Prostate gland (tissue), 2 donors: ENCODE measurements around the gene MT1HL1. TPM values are rescaled to one million over a fixed set of nuclear protein-coding genes. Genes with fewer than 3 reads are reported as not detected.
"Not testable (repeated sequence)": the region's sequence is repeated elsewhere in the genome, so short reads cannot be mapped to it uniquely, and the experiment has no call there.

Source experiments
- DNase-seq: peaks from one replicate; pipeline ENCODE4 v3.0.0-alpha.2; 2019; ENCODE audit warnings: low spot score
- H3K27ac ChIP-seq, 2 donors: fragments of 200-600 bp; sonication (generic); 2 replicates each; pipeline ENCODE4 v1.5.1; 2017 to 2019
- H3K27me3 ChIP-seq: fragments of 200-600 bp; sonication (generic); replicated peaks from 2 replicates; pipeline ENCODE4 v1.5.1; 2019; ENCODE audit not compliant: insufficient read depth
- H3K36me3 ChIP-seq, 2 donors: fragments of 200-600 bp; sonication (generic); 1 replicate in 1 of 2; 2 replicates in 1 of 2; pipeline versions ENCODE4 v1.5.1 to v1.8.1; 2017 to 2019
- H3K4me1 ChIP-seq: fragments of 200-600 bp; sonication (generic); replicated peaks from 2 replicates; pipeline ENCODE4 v1.5.1; 2019
- H3K4me3 ChIP-seq, 2 donors: fragments of 200-600 bp; sonication (generic); 2 replicates each; pipeline ENCODE4 v1.5.1; 2017 to 2019
- H3K9me3 ChIP-seq: fragments of 200-600 bp; sonication (generic); 2 replicates; pipeline ENCODE4 v1.5.1; 2017
- POLR2A ChIP-seq: fragments of 450-650 bp; IDR thresholded peaks from one replicate; pipeline ENCODE4 v1.6.1; 2016; ENCODE audit warnings: antibody characterized with exemption, mild to moderate bottlenecking
- POLR2AphosphoS5 ChIP-seq: sonication (generic); formaldehyde crosslinking; IDR thresholded peaks from one replicate; pipeline ENCODE4 v1.6.1; 2017; ENCODE audit warnings: antibody characterized with exemption
- WGBS: methylation state at CpG from one replicate; pipeline ENCODE4 v1.1.5; 2018; 5-methylcytosine and 5-hydroxymethylcytosine counted together
- intact Hi-C: fragments of 100-400 bp; cut with DNase I; formaldehyde crosslinking; loops from one replicate; pipeline ENCODE4 v1.14.2; 2022
- total RNA-seq, 2 donors: library from RNA; depleted of rRNA; stranded (reverse); fragments of >200 nt; gene quantifications; one replicate each; pipeline ENCODE4 v1.1.0, GENCODE V29; 2016
- TF ChIP-seq, protein P1 (sequence below), 4 experiments: fragments of 200-600 bp in 2 of 4; fragments of 450-650 bp in 2 of 4; sonication (generic) in 2 of 4; IDR thresholded peaks; 1 replicate in 3 of 4; 2 replicates in 1 of 4; pipeline ENCODE4 v1.5.1; 2016 to 2019; ENCODE audit warnings: antibody characterized with exemption in 4 of 4, mild to moderate bottlenecking in 2 of 4, moderate library complexity in 2 of 4

MT1HL1 gene
- total RNA-seq, 2 donors from 2014 or later: not detected

DNA sequence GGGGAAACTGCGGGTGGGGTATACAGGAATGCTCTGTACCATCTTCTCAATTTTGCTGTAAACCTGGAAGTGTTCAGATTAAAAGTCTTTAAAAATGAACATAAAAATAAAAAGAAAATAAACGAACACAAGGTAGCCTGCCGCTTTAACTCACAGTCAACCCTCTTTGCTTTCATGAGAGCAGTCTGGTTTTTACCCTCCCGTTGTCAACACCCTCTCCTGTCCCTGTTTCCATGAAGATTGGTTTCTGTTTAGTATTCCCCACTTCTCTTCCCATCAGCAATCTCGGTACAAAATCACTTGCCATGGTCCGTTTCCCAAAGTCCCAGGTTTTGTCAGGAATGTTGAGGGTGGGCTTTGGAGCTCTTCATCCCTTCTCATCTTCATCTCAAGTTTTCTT, 28.8 kb downstream of the MT1HL1 start:
- Histone ChIP-seq H3K9me3 (no peaks in the 10 kb centered on the region), H3K4me3 (no peak overlapping the region), H3K27ac (no peak overlapping the region), H3K36me3 (no peaks in the 10 kb centered on the region), H3K27me3 (no peaks in the 10 kb centered on the region), H3K4me1 (no peaks in the 10 kb centered on the region)
- DNase-seq: no peak
- intact Hi-C loops: no loop called here
- 85% methylated on average over 6 of the region's 6 CpGs for WGBS
- no peak for TF ChIP-seq POLR2A
- TF ChIP-seq, protein P1, sequence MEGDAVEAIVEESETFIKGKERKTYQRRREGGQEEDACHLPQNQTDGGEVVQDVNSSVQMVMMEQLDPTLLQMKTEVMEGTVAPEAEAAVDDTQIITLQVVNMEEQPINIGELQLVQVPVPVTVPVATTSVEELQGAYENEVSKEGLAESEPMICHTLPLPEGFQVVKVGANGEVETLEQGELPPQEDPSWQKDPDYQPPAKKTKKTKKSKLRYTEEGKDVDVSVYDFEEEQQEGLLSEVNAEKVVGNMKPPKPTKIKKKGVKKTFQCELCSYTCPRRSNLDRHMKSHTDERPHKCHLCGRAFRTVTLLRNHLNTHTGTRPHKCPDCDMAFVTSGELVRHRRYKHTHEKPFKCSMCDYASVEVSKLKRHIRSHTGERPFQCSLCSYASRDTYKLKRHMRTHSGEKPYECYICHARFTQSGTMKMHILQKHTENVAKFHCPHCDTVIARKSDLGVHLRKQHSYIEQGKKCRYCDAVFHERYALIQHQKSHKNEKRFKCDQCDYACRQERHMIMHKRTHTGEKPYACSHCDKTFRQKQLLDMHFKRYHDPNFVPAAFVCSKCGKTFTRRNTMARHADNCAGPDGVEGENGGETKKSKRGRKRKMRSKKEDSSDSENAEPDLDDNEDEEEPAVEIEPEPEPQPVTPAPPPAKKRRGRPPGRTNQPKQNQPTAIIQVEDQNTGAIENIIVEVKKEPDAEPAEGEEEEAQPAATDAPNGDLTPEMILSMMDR (IDR thresholded peaks at IDR 0.05): no peak
- no peak for TF ChIP-seq POLR2AphosphoS5

DNA sequence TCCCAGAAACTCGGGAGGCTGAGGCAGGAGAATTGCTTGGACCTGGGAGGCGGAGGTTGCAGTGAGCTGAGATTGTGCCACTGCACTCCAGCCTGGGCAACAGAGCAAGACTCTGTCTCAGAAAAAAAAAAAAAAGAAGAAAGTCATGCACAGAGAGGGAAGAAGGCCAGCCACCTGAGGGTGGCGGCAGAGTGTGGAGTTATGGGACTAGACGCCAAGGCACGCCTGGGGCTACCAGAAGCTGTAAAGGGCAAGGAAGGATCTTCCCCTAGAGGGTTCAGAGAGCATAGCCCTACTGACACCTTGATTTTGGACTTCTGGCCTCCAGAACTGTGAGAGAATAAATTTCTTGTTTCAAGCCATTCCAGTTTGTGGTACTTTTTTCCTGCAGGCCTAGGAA, 30.2 kb downstream of the MT1HL1 start:
- intact Hi-C loops, H3K4me3 ChIP-seq, H3K27ac ChIP-seq, H3K4me1 ChIP-seq, H3K9me3 ChIP-seq, DNase-seq, H3K27me3 ChIP-seq, H3K36me3 ChIP-seq: not testable (repeated sequence)
- WGBS: 78% methylated on average over 5 of the region's 5 CpGs

DNA sequence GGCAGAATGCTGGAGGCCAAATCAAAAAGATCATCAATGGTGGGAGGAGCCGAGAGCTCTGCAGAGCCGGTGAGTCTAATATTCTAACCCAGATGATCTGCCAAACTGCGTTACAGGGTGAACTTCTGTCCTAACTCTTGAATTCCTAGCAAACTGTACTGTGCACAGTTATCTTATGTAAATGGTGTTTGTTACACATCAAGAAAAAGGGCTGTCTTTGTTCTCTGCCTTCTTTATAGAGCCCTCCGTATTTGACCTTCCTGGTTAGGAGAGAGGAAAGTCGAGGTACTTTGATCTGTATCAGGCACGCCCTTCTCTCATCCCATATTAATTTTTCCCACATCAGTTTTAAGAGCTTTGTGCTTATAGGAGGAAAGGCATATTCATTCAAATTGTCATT, 37.6 kb downstream of the MT1HL1 start:
- 63% methylated on average over 6 of the region's 6 CpGs for WGBS
- DNase-seq: no peak
- no peaks in the 10 kb centered on the region for H3K27me3 ChIP-seq
- no peak overlapping the region for H3K27ac ChIP-seq
- H3K9me3 ChIP-seq: no peaks in the 10 kb centered on the region
- H3K4me3 ChIP-seq: no peak overlapping the region
- intact Hi-C loops: no loop called here
- H3K4me1 ChIP-seq: no peaks in the 10 kb centered on the region
- H3K36me3 ChIP-seq: no peaks in the 10 kb centered on the region
- TF ChIP-seq POLR2AphosphoS5: no peak
- TF ChIP-seq POLR2A: no peak

DNA sequence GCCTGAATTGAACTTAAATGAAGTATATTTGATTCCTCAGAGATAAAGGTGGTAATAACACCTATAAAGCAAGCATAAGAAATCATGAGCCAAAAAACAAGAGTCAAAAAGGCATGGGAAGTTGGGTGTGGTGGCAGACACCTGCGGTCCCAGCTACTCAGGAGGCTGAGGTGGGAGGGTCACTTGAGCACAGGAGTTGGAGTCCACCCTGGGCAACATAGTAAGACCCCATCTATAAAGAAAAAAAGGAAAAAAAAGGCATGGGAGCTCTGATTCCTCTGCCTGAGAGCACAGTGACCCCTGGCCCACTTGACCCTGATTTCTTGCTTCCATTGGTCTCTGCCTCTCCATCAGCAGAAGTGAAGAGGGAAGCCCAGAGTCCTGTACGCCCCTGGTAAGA, 40.3 kb downstream of the MT1HL1 start:
- H3K27ac ChIP-seq: no peak overlapping the region
- no peaks in the 10 kb centered on the region for H3K4me1 ChIP-seq
- no peak for DNase-seq
- no peak for TF ChIP-seq POLR2A
- TF ChIP-seq, protein P1 (IDR thresholded peaks at IDR 0.05): no peak
- no peak for TF ChIP-seq POLR2AphosphoS5
- H3K4me3 ChIP-seq: no peak overlapping the region
- H3K27me3 ChIP-seq: no peaks in the 10 kb centered on the region
- intact Hi-C loops: no loop called here
- no peaks in the 10 kb centered on the region for H3K36me3 ChIP-seq
- H3K9me3 ChIP-seq: no peaks in the 10 kb centered on the region
- 81% methylated on average over 2 of the region's 2 CpGs for WGBS

DNA sequence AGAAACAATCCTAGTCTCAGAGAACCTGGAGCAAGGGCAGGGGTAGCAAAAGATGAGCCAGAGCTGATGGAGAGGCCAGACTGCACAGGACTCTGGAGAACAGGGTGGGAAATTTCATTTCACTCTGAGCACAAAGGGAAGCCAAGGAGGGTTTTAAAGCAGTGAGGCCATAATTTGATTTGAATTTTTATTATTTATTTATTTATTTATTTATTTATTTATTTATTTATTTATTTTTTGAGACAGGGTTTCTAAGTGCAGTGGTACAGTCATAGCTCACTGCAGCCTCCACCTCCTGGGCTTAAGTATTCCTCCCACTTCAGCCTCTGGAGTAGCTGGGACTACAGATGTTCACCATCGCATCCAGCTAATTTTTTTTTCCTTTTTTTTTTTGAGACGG, 45.1 kb downstream of the MT1HL1 start:
- intact Hi-C loops: no loop called here
- no peak overlapping the region for H3K4me3 ChIP-seq
- no peak for DNase-seq
- H3K9me3 ChIP-seq: no peaks in the 10 kb centered on the region
- no peak overlapping the region for H3K27ac ChIP-seq
- 94% methylated on average over 2 of the region's 2 CpGs for WGBS
- no peaks in the 10 kb centered on the region for H3K4me1 ChIP-seq
- TF ChIP-seq POLR2AphosphoS5 (no peak), POLR2A (no peak)
- TF ChIP-seq, protein P1 (IDR thresholded peaks at IDR 0.05): no peak
- H3K36me3 ChIP-seq: no peaks in the 10 kb centered on the region
- no peaks in the 10 kb centered on the region for H3K27me3 ChIP-seq

DNA sequence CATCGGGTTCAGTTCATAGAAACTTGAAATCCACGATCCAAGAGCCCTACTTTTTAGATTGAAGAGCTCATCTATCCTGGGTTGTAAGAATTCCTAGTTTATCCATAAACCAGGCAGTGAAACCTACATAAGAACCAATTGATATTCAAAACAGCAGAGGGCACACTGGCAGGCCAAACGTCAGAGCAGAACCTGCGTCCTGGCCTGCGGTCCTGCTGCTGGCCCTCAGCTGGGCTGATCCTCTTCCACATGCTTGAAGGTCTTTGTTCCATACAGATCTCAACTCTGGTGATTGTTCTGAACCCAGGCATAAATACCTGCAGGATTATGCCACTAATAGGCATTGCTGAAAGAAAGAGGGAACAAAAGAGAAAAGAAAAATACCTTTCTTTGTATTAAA, 47.0 kb downstream of the MT1HL1 start:
- H3K4me1 ChIP-seq: no peaks in the 10 kb centered on the region
- H3K27ac ChIP-seq: no peak overlapping the region
- no peaks in the 10 kb centered on the region for H3K9me3 ChIP-seq
- WGBS: 64% methylated on average over 5 of the region's 5 CpGs
- no peaks in the 10 kb centered on the region for H3K27me3 ChIP-seq
- no peak overlapping the region for H3K4me3 ChIP-seq
- no peak for TF ChIP-seq POLR2A
- TF ChIP-seq, protein P1 (IDR thresholded peaks at IDR 0.05): no peak
- no peak for TF ChIP-seq POLR2AphosphoS5
- intact Hi-C loops: no loop called here
- no peak for DNase-seq
- H3K36me3 ChIP-seq: no peaks in the 10 kb centered on the region

Other genes starting within 250 kb of the MT1HL1 start
- 10 to 100 TPM; 18.8 to 48.7 TPM for gene MTR, start 209.1 kb downstream of the MT1HL1 start, total RNA-seq
- gene RYR2, start 37.7 kb upstream of the MT1HL1 start, total RNA-seq: 1 to 10 TPM; 2.9 to 6.7 TPM